HCT116 (cell line): Measurements from ENCODE around the gene IL1RAP. TPM values are rescaled to one million over a fixed set of nuclear protein-coding genes. Genes with fewer than 3 reads are reported as not detected.

Experiments used
- ATAC-seq: fragments of 200-7000 bp; cut with Tn5 transposase; 2 replicates; pipeline ENCODE4 v1.9.1; 2020; ENCODE audit warnings: mild to moderate bottlenecking, moderate library complexity
- BruUV-seq: library from RNA; stranded (reverse); fragments of 400-500 nt; replicated peaks from 2 replicates; lab custom pipeline; 2021; lab: Mats Ljungman, UMichigan
- CTCF ChIA-PET: fragments of 300-600 bp; sonication (Branson Sonifier 250); formaldehyde crosslinking; loops from one replicate; lab custom pipeline; 2021; ENCODE audit warnings: antibody characterized with exemption; lab: Charles Lee
- POLR2A ChIA-PET: fragments of 300-600, 350-600 bp; sonication (Branson Sonifier 250); formaldehyde crosslinking; loops from one replicate; lab custom pipeline; 2021; ENCODE audit warnings: antibody characterized with exemption; lab: Charles Lee
- RAD21 ChIA-PET, 2 experiments: fragments of 300-600 bp; sonication (Branson Sonifier 250); formaldehyde crosslinking; loops; one replicate each; lab custom pipeline; 2023; ENCODE audit warnings: low total read pairs in 2 of 2; ENCODE audit not compliant: uncharacterized antibody in 2 of 2, unreplicated experiment in 2 of 2, low non-redundant PET in 1 of 2; lab: Charles Lee
- DNase-seq: peaks from one replicate; pipeline ENCODE4 v3.0.0-alpha.2; 2010; ENCODE audit warnings: low read depth, low spot score
- H2AFZ ChIP-seq: fragments of 200-600 bp; shearing (Covaris generic), sonication (generic); 2 replicates; pipeline ENCODE4 v1.6.1; 2017; ENCODE audit warnings: low read depth, mixed run types, mixed read lengths, antibody characterized with exemption, low read length; ENCODE audit not compliant: poor library complexity, severe bottlenecking
- H3K27ac ChIP-seq: 2 replicates; pipeline ENCODE4 v1.5.1; 2012; ENCODE audit warnings: low read depth, low read length
- H3K27me3 ChIP-seq: fragments of 200-600 bp; sonication (generic); 2 replicates; pipeline ENCODE4 v1.6.1; 2016; ENCODE audit warnings: mixed run types, low read length, mixed read lengths; ENCODE audit not compliant: insufficient read depth
- H3K36me3 ChIP-seq, 2 experiments: fragments of 200-500 bp in 1 of 2; fragments of 200-600 bp in 1 of 2; sonication (Bioruptor generic) in 1 of 2; sonication (generic) in 1 of 2; 2 replicates each; pipeline versions ENCODE4 v1.5.1 to v1.6.1; 2014 to 2016; ENCODE audit warnings: low read length in 2 of 2, inconsistent platforms in 1 of 2, mixed read lengths in 1 of 2, mixed run types in 1 of 2; ENCODE audit not compliant: insufficient read depth in 2 of 2, control insufficient read depth in 1 of 2
- H3K4me1 ChIP-seq, 2 experiments: fragments of 200-600 bp in 1 of 2; sonication (generic) in 1 of 2; 2 replicates each; pipeline versions ENCODE4 v1.5.1 to v1.6.1; 2012 to 2017; ENCODE audit warnings: low read length in 2 of 2, inconsistent platforms in 1 of 2, mild to moderate bottlenecking in 1 of 2, mixed read lengths in 1 of 2, mixed run types in 1 of 2, moderate library complexity in 1 of 2; ENCODE audit not compliant: insufficient read depth in 2 of 2, control insufficient read depth in 1 of 2
- H3K4me2 ChIP-seq: fragments of 200-600 bp; sonication (generic); 2 replicates; pipeline ENCODE4 v1.6.1; 2017; ENCODE audit warnings: mixed run types, low read length, mixed read lengths
- H3K4me3 ChIP-seq, 2 experiments: fragments of 200-600 bp in 1 of 2; sonication (generic) in 1 of 2; replicated peaks in 1 of 2; 2 replicates each; pipeline ENCODE4 v1.5.1; 2011 to 2016; ENCODE audit warnings: low read length in 2 of 2, control low read depth in 1 of 2, low read depth in 1 of 2, mild to moderate bottlenecking in 1 of 2, mixed read lengths in 1 of 2, mixed run types in 1 of 2
- H3K79me2 ChIP-seq: fragments of 200-600 bp; sonication (generic); 2 replicates; pipeline ENCODE4 v1.6.1; 2017; ENCODE audit warnings: mild to moderate bottlenecking, mixed run types, low read length, moderate library complexity, mixed read lengths; ENCODE audit not compliant: insufficient read depth
- H3K9ac ChIP-seq: fragments of 200-600 bp; sonication (generic); 2 replicates; pipeline ENCODE4 v1.6.1; 2016; ENCODE audit warnings: low read length, mixed read lengths
- H3K9me2 ChIP-seq: fragments of 200-600 bp; sonication (generic), shearing (Covaris generic); 2 replicates; pipeline ENCODE4 v1.6.1; 2017; ENCODE audit warnings: mixed run types, mild to moderate bottlenecking, moderate library complexity; ENCODE audit not compliant: insufficient read depth
- H3K9me3 ChIP-seq, 2 experiments: fragments of 200-500 bp in 1 of 2; fragments of 200-600 bp in 1 of 2; sonication (Bioruptor generic) in 1 of 2; sonication (generic) in 1 of 2; 2 replicates each; pipeline ENCODE4 v1.6.1; 2014 to 2017; ENCODE audit warnings: low read length in 2 of 2, mixed read lengths in 2 of 2, inconsistent platforms in 1 of 2, low read depth in 1 of 2, mild to moderate bottlenecking in 1 of 2, mixed run types in 1 of 2, moderate library complexity in 1 of 2; ENCODE audit not compliant: control insufficient read depth in 1 of 2, insufficient read depth in 1 of 2
- H4K20me1 ChIP-seq: fragments of 200-600 bp; sonication (generic), shearing (Covaris generic); 2 replicates; pipeline ENCODE4 v1.6.1; 2017; ENCODE audit warnings: mixed run types, mild to moderate bottlenecking, moderate library complexity; ENCODE audit not compliant: insufficient read depth
- ATF3 ChIP-seq: IDR thresholded peaks from 2 replicates; pipeline ENCODE4 v1.6.1; 2012
- CBX3 ChIP-seq: IDR thresholded peaks from 2 replicates; pipeline ENCODE4 v1.6.1; 2012; ENCODE audit warnings: low read depth
- CEBPB ChIP-seq: IDR thresholded peaks from 2 replicates; pipeline ENCODE4 v1.6.1; 2012; ENCODE audit warnings: low read depth
- CTCF ChIP-seq, 3 experiments: fragments of 200-600 bp in 1 of 3; sonication (generic) in 1 of 3; IDR thresholded peaks in 2 of 3; conservative IDR thresholded peaks in 1 of 3; 2 replicates each; pipeline ENCODE4 v1.5.1; 2012 to 2017; ENCODE audit warnings: low read depth in 2 of 3, low read length in 2 of 3, antibody characterized with exemption in 1 of 3, borderline replicate concordance in 1 of 3, control low read depth in 1 of 3, mild to moderate bottlenecking in 1 of 3, mixed read lengths in 1 of 3, mixed run types in 1 of 3, moderate library complexity in 1 of 3; ENCODE audit not compliant: insufficient read depth in 1 of 3
- ELF1 ChIP-seq: IDR thresholded peaks from 2 replicates; pipeline ENCODE4 v1.6.1; 2012; ENCODE audit warnings: low read depth, borderline replicate concordance
- EZH2 ChIP-seq: fragments of 200-600 bp; sonication (generic); IDR thresholded peaks from 2 replicates; pipeline ENCODE4 v1.6.1; 2017; ENCODE audit warnings: antibody characterized with exemption, mixed run types
- FOSL1 ChIP-seq: IDR thresholded peaks from 2 replicates; pipeline ENCODE4 v1.6.1; 2012; ENCODE audit warnings: low read depth
- JUND ChIP-seq: IDR thresholded peaks from 2 replicates; pipeline ENCODE4 v1.6.1; 2012
- POLR2AphosphoS5 ChIP-seq: IDR thresholded peaks from 2 replicates; pipeline ENCODE4 v1.6.1; 2011; ENCODE audit warnings: mild to moderate bottlenecking, low read depth, low read length, moderate library complexity
- SRF ChIP-seq: IDR thresholded peaks from 2 replicates; pipeline ENCODE4 v1.6.1; 2012; ENCODE audit warnings: low read depth
- YY1 ChIP-seq: IDR thresholded peaks from 2 replicates; pipeline ENCODE4 v1.6.1; 2011; ENCODE audit warnings: low read length, low read depth, moderate library complexity, mild to moderate bottlenecking; ENCODE audit not compliant: insufficient replicate concordance; ENCODE audit errors: extremely low read depth
- ZFX ChIP-seq: fragments of 450-650 bp; IDR thresholded peaks from 2 replicates; pipeline ENCODE4 v1.6.1; 2017
- ZNF274 ChIP-seq: fragments of 200-500 bp; sonication (Bioruptor generic); IDR thresholded peaks from 2 replicates; pipeline ENCODE4 v1.6.1; 2014; ENCODE audit warnings: mild to moderate bottlenecking, low read depth, low read length, inconsistent platforms
- intact Hi-C: fragments of 100-400 bp; cut with micrococcal nuclease; formaldehyde crosslinking; loops from 2 replicates; pipeline ENCODE4 v1.10.0; 2022
- total RNA-seq: library from RNA; stranded (reverse); gene quantifications from one replicate; pipeline ENCODE4 v1.2.1, GENCODE V29; 2021; ENCODE audit not compliant: unreplicated experiment

Gene IL1RAP
- total RNA-seq, 1 experiment from 2014 or later, result 5.8 TPM

- no peaks in the 10 kb centered on the region for H3K36me3 ChIP-seq
- no peak for DNase-seq
- H3K27ac ChIP-seq, result no peak overlapping the region
- intact Hi-C loops, result no loop called here
- no peaks in the 10 kb centered on the region for H3K9me3 ChIP-seq
- no peak overlapping the region for H3K9ac ChIP-seq
- ATAC-seq, result no peak
- no peak overlapping the region for H3K4me3 ChIP-seq
- no TSS peak for BruUV-seq
- no peaks in the 10 kb centered on the region for H3K79me2 ChIP-seq
- TF ChIP-seq CTCF (IDR thresholded peaks at IDR 0.05 in 2 of 3, conservative IDR thresholded peaks at IDR 0.05 in 1 of 3; ENCODE audit: borderline replicate concordance in 1 of 3, insufficient read depth in 1 of 3, low read depth in 2 of 3, low read length in 2 of 3), result no peak
- no peak overlapping the region for H2AFZ ChIP-seq
- no peaks in the 10 kb centered on the region for H3K27me3 ChIP-seq
- H3K4me1 ChIP-seq, result no peaks in the 10 kb centered on the region
- no peaks in the 10 kb centered on the region for H4K20me1 ChIP-seq
- no peaks in the 10 kb centered on the region for H3K9me2 ChIP-seq
- H3K4me2 ChIP-seq, result no peak overlapping the region
- ChIA-PET CTCF (no interaction called here), RAD21 (no interaction called here), POLR2A (no interaction called here)
Observed at GRCh38 chr3:190606596-190606995, 92.7 kb downstream of the IL1RAP start.

GRCh38 chr3:190607021-190607420 is 93.1 kb downstream of the IL1RAP start:
- intact Hi-C loops, result no loop called here
- Histone ChIP-seq H3K79me2 (no peaks in the 10 kb centered on the region), H3K36me3 (no peaks in the 10 kb centered on the region), H3K9ac (no peak overlapping the region), H3K27me3 (no peaks in the 10 kb centered on the region), H4K20me1 (no peaks in the 10 kb centered on the region), H3K9me3 (no peaks in the 10 kb centered on the region), H3K9me2 (no peaks in the 10 kb centered on the region), H3K4me2 (no peak overlapping the region), H3K27ac (no peak overlapping the region), H3K4me1 (no peaks in the 10 kb centered on the region), H3K4me3 (no peak overlapping the region), H2AFZ (no peak overlapping the region)
- BruUV-seq, result no TSS peak
- CTCF ChIA-PET, result no interaction called here
- ATAC-seq (no peak), DNase-seq (no peak)
- RAD21 ChIA-PET, result no interaction called here
- POLR2A ChIA-PET, result no interaction called here
- TF ChIP-seq ATF3 (no peak), EZH2 (no peak), ZNF274 (no peak), CEBPB (no peak), SRF (no peak), JUND (no peak), CBX3 (no peak), ZFX (no peak), YY1 (no peak), POLR2AphosphoS5 (no peak), FOSL1 (no peak), ELF1 (no peak), CTCF (IDR thresholded peaks at IDR 0.05 in 2 of 3, conservative IDR thresholded peaks at IDR 0.05 in 1 of 3; ENCODE audit: borderline replicate concordance in 1 of 3, insufficient read depth in 1 of 3, low read depth in 2 of 3, low read length in 2 of 3) (no peak)
